ENCODE measurements around the gene CALCOCO2.
A peak's percentile ranks its signal among the peaks of the same experiment; 100 is the strongest.

CALCOCO2 gene

GRCh38 chr17:48873696-48874443, 43.0 kb downstream of the CALCOCO2 start:
- no peak for DNase-seq (ENCODE audit: low read depth)

- peak; percentile 46 for DNase-seq (ENCODE audit: low read depth)
Observed at GRCh38 chr17:48878920-48879898, 48.4 kb downstream of the CALCOCO2 start.

- no peak for DNase-seq (ENCODE audit: low read depth)
Observed at GRCh38 chr17:48882272-48882671, 51.4 kb downstream of the CALCOCO2 start.

GRCh38 chr17:48883171-48883570, 52.3 kb downstream of the CALCOCO2 start:
- DNase-seq (ENCODE audit: low read depth): no peak

- DNase-seq (ENCODE audit: low read depth): no peak
Observed at GRCh38 chr17:48890086-48890485, 59.3 kb downstream of the CALCOCO2 start.

- DNase-seq (ENCODE audit: low read depth): no peak
Observed at GRCh38 chr17:48892940-48893645, 62.3 kb downstream of the CALCOCO2 start.

GRCh38 chr17:48893646-48894508, 63.0 kb downstream of the CALCOCO2 start:
- no peak for DNase-seq (ENCODE audit: low read depth)

GRCh38 chr17:48894886-48895285, 64.1 kb downstream of the CALCOCO2 start:
- DNase-seq (ENCODE audit: low read depth): no peak

- no peak for DNase-seq (ENCODE audit: low read depth)
Observed at GRCh38 chr17:48901241-48901640, 70.4 kb downstream of the CALCOCO2 start.

- no peak for DNase-seq (ENCODE audit: low read depth)
Observed at GRCh38 chr17:48903401-48903800, 72.6 kb downstream of the CALCOCO2 start.

GRCh38 chr17:48904428-48904827, 73.6 kb downstream of the CALCOCO2 start:
- no peak for DNase-seq (ENCODE audit: low read depth)

- no peak for DNase-seq (ENCODE audit: low read depth)
Observed at GRCh38 chr17:48905987-48906515, 75.2 kb downstream of the CALCOCO2 start.

- no peak for DNase-seq (ENCODE audit: low read depth)
Observed at GRCh38 chr17:48907713-48908046, 76.8 kb downstream of the CALCOCO2 start.

- peak; percentile 87 for DNase-seq (ENCODE audit: low read depth)
Observed at GRCh38 chr17:48908047-48908843, 77.4 kb downstream of the CALCOCO2 start, which contains the start of gene UBE2Z. Gene UBE2Z (plus strand): TSS chr17:48908407. CDS start chr17:48908504, 97 bp downstream.

GRCh38 chr17:48908853-48909394, 78.1 kb downstream of the CALCOCO2 start:
- DNase-seq (ENCODE audit: low read depth): peak; percentile 85

- no peak for DNase-seq (ENCODE audit: low read depth)
Observed at GRCh38 chr17:48909783-48910182, 78.9 kb downstream of the CALCOCO2 start.

- no peak for DNase-seq (ENCODE audit: low read depth)
Observed at GRCh38 chr17:48910370-48910769, 79.5 kb downstream of the CALCOCO2 start.

GRCh38 chr17:48912476-48912875, 81.6 kb downstream of the CALCOCO2 start:
- no peak for DNase-seq (ENCODE audit: low read depth)

Measured in activated gamma-delta T cell treated with anti-CD3 and anti-CD28 coated beads, Interleukin-2, amount 50 U/mL, for 16 hours (primary cell).